Measurements from ENCODE around the gene CFAP99. TPM values are rescaled to one million over a fixed set of nuclear protein-coding genes. Genes with fewer than 3 reads are reported as not detected.

CFAP99 gene
- total RNA-seq, 1 donor from 2014 or later = not detected

GRCh38 chr4:2484993-2485392, 66.2 kb downstream of the CFAP99 start:
- no peaks in the 10 kb centered on the region for H3K27me3 Mint-ChIP-seq
- peaks cover 20% of the 10 kb centered on the region for H3K4me1 Mint-ChIP-seq (ENCODE audit: low read depth)
- no peaks in the 10 kb centered on the region for H3K9me3 Mint-ChIP-seq (ENCODE audit: low read depth)
- H3K27ac Mint-ChIP-seq = peak overlapping the region; percentile 84
- DNase-seq (ENCODE audit: low spot score, unreplicated experiment) = no peak
- H3K36me3 Mint-ChIP-seq (ENCODE audit: insufficient read depth) = no peaks in the 10 kb centered on the region
- no peak overlapping the region for H3K4me3 Mint-ChIP-seq (ENCODE audit: low read depth)
- no peak for TF ChIP-seq CTCF (IDR thresholded peaks at IDR 0.05; ENCODE audit: unreplicated experiment)

GRCh38 chr4:2485956-2486355, 67.2 kb downstream of the CFAP99 start:
- no peak for TF ChIP-seq CTCF (IDR thresholded peaks at IDR 0.05; ENCODE audit: unreplicated experiment)
- Mint-ChIP-seq H3K27ac (peak overlapping the region; percentile 86), H3K9me3 (ENCODE audit: low read depth) (no peaks in the 10 kb centered on the region), H3K4me3 (ENCODE audit: low read depth) (no peak overlapping the region), H3K27me3 (no peaks in the 10 kb centered on the region), H3K36me3 (ENCODE audit: insufficient read depth) (peaks cover 8% of the 10 kb centered on the region), H3K4me1 (ENCODE audit: low read depth) (peaks cover 18% of the 10 kb centered on the region)
- no peak for DNase-seq (ENCODE audit: low spot score, unreplicated experiment)

GRCh38 chr4:2486981-2487380, 68.2 kb downstream of the CFAP99 start:
- H3K36me3 Mint-ChIP-seq (ENCODE audit: insufficient read depth) = peaks cover 9% of the 10 kb centered on the region
- H3K4me3 Mint-ChIP-seq (ENCODE audit: low read depth) = no peak overlapping the region
- no peak for TF ChIP-seq CTCF (IDR thresholded peaks at IDR 0.05; ENCODE audit: unreplicated experiment)
- no peak overlapping the region for H3K27ac Mint-ChIP-seq
- H3K4me1 Mint-ChIP-seq (ENCODE audit: low read depth) = peaks cover 17% of the 10 kb centered on the region
- no peaks in the 10 kb centered on the region for H3K27me3 Mint-ChIP-seq
- DNase-seq (ENCODE audit: low spot score, unreplicated experiment) = no peak
- H3K9me3 Mint-ChIP-seq (ENCODE audit: low read depth) = no peaks in the 10 kb centered on the region

- no peak for TF ChIP-seq CTCF (IDR thresholded peaks at IDR 0.05; ENCODE audit: unreplicated experiment)
- Mint-ChIP-seq H3K27ac (no peak overlapping the region), H3K27me3 (no peaks in the 10 kb centered on the region), H3K4me1 (ENCODE audit: low read depth) (peaks cover 16% of the 10 kb centered on the region), H3K9me3 (ENCODE audit: low read depth) (no peaks in the 10 kb centered on the region), H3K4me3 (ENCODE audit: low read depth) (no peak overlapping the region), H3K36me3 (ENCODE audit: insufficient read depth) (peaks cover 10% of the 10 kb centered on the region)
- DNase-seq (ENCODE audit: low spot score, unreplicated experiment) = no peak
These were observed 68.9 kb downstream of the CFAP99 start for GRCh38 chr4:2487632-2488031.

GRCh38 chr4:2489081-2489805, 70.5 kb downstream of the CFAP99 start:
- TF ChIP-seq CTCF (IDR thresholded peaks at IDR 0.05; ENCODE audit: unreplicated experiment) = no peak
- no peak overlapping the region for H3K4me3 Mint-ChIP-seq (ENCODE audit: low read depth)
- H3K36me3 Mint-ChIP-seq (ENCODE audit: insufficient read depth) = peaks cover 15% of the 10 kb centered on the region
- H3K27me3 Mint-ChIP-seq = no peaks in the 10 kb centered on the region
- H3K4me1 Mint-ChIP-seq (ENCODE audit: low read depth) = peaks cover 14% of the 10 kb centered on the region
- no peaks in the 10 kb centered on the region for H3K9me3 Mint-ChIP-seq (ENCODE audit: low read depth)
- no peak overlapping the region for H3K27ac Mint-ChIP-seq
- DNase-seq (ENCODE audit: low spot score, unreplicated experiment) = no peak

Data from progenitor cell of endocrine pancreas (in vitro differentiated cells).